Ramos (cell line): ENCODE data around the gene GNAT2.

Experiments
- in situ Hi-C: fragments of 300-500 bp; cut with MboI; formaldehyde crosslinking; loops from one replicate; pipeline ENCODE4 v1.14.3; 2022; ENCODE audit warnings: low sequenced_read_pairs; ENCODE audit not compliant: unreplicated experiment

The GNAT2 gene

DNA sequence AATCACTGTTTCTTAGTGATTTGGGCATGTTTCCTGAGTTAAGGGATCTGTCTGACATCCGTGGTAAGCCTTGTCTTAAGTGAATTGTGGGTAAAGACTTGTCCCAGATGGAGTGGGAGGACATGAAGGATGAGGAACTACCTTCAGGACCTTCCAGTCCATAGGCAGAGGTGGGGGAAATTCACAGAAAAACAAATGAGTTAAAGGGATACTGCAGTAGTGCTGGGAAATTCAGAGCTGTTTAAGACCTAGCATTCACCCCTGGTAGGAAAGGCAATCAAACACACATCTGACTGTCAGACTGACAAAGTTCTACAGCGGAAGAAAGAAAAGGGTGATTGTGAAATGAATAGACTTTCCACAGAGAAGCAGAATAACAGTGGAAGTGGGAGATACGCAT is 3.0 kb downstream of the GNAT2 start:
- in situ Hi-C loops: no loop called here

DNA sequence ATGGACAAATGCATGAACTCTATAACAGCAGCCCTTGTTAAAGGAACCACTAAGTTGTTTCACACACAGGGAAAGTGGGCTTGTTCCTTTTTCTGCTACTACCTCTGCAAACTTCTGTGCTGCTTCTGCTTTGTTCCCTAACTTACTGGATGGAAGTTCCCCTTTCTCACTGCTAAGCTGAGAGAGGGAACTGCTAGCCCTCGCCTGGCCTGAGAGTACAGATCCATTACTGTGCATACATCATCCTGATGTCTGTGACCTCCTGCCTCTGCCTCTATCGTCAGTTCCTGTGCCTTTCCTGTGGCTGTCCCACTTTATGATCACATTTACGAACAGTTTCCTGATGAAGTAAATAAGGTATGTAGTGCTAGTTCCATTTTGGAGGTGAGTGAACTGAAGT is 3.5 kb downstream of the GNAT2 start:
- in situ Hi-C loops: no loop called here

DNA sequence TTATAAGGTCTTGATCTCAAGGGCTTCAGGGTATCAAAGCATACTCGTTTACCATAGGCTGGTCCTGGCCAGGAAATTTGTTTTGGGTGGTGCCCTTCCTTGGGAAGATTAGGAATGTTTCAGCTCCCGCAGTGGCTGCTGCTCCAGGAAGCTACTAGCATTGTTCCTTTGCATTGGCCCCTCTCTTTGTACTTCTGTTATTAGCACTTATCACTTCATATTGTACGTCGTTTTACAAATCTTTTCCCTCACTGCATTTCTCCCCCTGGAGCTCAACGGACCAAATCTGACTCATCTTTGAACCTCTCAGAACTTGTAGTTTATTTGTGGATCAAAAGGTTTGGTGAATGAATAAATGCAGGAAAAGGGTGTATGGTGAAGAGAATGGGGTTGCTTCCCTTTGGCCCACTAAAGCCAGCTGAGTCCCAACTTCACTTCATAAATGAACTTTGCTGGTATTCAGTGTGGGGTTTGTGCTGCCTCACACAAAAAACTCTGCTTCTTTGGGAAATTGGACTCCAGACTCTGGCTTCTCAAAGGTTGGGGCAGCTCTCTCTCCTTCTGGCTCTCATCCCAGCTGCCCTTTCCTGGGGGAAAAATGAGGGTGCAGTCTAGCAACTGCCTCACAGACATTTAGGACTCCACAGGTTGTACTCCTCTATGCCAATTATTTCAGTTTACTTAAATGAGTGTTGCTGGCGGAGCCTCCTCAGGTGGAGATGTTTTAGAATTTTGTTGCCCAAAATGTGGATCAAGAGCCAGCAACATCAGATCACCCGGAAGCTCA is 5.9 kb downstream of the GNAT2 start:
- in situ Hi-C loops: no loop called here

DNA sequence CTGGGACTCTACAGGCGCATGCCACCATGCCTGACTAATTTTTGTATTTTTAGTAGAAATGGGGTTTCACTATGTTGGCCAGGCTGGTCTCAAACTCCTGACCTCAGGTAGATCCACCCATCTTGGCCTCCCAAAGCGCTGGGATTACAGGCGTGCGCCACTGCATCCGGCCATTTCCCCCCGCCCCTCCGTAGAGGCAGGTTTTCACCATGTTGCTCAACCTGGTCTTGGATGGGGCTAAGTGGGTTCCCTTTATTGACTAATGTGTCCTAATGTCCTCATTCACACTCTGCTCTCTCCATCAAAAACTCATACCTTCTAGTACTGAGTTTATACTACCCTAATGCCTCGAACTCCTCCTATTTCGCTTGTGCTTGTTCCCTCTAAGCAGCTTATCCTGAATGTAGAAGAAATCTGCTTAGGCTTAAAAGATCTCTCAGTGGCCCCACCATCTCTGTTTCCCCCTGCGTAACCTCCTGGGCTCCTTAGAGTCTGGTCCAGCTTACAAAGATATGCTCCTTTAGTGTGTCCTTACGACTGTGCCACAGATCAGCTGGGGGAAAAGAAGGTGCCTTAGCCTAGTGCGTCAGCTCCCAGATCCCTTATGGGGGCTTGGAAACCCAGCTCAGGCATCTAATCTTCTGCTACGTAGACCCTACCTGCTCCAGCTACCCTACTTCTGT is 8.0 kb downstream of the GNAT2 start:
- in situ Hi-C loops: no loop called here

DNA sequence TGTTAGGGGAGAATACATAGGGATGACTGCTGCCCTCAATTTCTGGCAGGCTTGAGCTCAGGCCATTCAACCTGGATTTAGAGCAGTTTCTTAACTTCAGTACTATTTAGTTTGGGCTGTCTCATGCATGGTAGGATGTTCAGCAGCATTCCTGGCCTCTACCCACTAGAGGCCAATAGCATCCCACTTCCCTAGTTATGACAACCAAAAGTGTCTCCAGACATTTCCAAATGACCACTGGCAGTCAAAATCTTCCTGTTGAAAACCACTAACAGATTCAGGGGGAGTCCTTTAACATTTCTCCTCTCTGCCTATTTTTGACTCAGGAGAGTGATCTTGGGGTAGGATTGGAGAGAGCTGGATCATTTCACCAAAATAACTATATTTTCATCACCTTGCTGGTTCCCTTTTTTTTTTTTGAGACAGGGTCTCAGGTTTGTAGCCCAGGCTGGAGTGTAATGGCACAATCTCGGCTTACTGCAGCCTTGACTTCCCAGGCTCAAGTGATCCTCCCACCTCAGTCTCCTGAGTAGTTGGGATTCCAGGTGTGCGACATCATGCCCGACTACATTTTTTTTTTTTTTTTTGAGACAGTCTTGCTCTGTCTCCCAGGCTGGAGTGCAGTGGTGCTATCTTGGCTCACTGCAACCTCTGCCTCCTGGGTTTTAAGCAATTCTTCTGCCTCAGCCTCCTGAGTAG is 8.7 kb downstream of the GNAT2 start:
- in situ Hi-C loops: no loop called here

DNA sequence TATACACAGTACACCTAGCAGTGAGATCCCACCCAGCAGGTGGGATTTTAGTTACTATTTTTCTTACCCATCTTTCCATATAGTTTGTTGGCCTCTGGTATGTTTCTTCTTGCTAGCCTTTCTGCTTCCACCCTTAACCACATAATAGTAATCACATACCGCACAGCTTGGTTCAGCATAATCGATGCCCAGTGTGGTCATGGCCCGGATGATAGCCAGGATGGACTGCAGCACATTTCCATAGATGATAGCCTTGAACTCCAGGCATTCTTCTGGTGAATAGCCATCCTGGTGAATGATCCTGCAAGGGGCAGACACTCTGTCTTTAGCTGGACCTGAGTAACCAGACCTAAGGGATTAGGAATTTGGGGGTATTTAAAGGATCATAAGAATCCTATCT is 9.5 kb downstream of the GNAT2 start:
- in situ Hi-C loops: no loop called here

DNA sequence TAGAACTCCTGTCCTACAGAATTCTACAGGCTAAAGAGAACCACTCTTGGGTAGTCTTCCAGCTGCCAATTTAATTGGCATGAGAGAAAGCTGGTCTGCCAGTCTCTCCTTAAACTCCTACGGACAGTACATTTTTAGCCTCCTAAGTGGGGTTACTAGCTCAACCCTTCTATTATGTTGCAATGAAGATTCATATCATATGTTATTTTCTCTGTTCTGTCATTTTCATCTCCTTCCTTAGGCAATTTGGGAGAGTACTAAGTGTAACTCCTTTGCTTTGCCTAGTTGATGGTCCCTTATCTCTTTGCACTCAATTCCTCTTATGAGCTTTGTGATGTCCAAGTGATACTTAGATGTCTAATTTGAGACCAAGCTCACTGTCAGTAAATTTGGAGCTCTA is 14.0 kb downstream of the GNAT2 start:
- in situ Hi-C loops: no loop called here

DNA sequence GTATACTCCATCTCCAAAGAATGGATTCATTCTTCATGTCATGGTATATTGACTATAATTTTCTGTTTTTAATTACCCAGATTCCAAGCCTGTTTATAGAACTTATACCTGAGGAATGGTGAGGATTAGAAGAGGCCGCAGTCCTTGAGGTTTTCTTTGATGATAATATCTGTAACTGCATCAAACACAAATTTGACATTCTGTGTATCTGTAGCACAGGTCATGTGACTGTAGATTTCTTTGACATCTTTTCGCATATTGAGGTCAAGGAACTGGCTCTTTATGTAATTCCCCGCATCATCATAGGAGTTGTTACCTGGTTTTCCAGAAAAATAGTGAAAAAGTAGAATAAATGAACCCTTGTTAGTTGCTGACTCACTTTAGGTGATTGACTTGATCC is 16.2 kb downstream of the GNAT2 start:
- in situ Hi-C loops: no loop called here

DNA sequence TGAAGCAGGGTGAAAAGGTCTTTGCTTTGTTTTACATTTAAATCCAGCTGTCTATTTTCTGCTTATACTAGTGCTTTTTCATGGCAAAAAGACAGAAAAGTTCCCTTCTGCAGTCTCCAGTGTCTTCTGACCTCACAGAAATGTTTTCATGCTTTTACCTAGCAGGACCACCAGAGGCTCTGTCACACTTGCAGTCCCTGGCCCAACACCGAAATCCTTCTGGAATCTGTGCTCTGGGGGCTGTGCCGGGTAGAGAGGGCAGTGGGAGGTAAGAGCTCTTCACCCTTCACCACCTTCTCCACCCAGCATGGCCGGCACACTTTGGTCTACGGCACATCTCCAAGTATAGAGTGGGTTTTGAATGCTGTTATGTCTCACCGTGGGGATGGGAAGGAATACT is 20.8 kb downstream of the GNAT2 start:
- in situ Hi-C loops: no loop called here

DNA sequence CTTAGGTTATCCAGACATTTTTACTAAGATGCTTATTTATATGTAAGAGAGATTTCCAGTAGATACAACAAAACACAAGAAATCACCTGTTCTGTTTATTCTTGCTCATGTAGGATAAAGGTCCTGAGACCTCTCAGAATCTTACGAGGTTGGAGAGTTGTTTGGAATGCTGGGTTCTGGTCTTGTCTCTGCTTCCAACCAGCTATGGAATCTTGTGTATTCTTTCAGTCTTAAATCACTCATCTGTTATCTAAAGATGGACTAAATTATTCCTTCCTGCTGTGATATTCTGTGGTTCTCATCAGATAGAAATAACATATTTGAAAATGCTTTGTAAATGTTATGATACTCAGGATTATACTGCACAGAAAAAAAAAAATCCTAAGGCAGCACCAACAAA is 21.3 kb downstream of the GNAT2 start:
- in situ Hi-C loops: no loop called here

DNA sequence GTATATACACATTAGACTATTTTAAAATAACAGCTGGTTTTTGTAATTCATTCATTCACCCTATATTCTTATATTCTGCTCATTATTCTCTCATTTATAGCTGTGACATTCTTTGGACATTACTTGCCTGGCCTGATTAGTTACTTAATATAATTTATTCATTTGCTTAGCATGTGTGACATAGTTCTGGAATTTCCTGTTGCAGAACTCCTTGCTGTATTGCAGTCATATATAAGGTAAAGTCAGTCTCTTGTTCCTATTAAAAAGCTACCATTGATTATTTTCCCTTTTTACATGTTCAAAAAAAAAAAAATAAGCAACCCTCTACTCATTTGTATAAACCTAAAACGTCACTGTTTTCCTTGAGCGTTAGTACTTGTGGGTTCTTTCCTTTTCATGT is 23.9 kb downstream of the GNAT2 start:
- in situ Hi-C loops: no loop called here

DNA sequence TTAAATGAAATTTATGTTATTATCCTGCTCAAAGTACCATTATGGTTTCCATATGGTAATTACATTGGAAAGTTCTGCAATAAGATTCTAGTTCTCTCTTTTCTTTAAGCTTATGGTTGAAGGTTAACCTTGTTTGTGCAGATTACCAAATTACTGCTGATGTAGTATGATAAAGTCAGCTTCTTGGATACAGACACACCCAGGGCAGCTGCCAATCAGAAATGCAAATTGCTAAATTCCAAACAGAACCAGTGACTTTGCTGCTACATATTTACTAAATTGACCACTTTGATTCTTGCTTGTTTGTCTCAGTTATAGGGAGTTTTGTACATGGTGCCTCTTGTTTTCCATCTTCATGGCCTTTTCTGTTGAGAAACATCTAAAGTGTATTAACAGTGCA is 26.5 kb downstream of the GNAT2 start:
- in situ Hi-C loops: no loop called here

DNA sequence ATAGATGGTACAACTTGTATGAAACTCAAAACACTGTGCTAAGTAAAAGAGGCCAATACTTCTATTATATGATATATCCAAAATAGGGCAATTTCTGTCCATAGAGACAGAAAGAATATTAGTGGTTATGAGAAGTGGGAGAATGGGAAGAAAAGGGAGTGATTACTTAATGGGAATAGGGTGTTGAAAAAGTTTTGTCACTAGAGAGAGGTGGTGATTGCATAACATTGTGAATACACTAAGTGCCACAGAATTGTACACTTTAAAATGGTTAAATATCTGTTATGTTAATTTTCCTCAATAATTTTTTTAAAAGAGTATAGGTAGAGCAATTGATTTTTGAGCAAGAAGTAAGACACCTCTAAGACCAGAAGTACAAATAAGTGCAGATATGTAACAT is 29.7 kb downstream of the GNAT2 start:
- in situ Hi-C loops: no loop called here

DNA sequence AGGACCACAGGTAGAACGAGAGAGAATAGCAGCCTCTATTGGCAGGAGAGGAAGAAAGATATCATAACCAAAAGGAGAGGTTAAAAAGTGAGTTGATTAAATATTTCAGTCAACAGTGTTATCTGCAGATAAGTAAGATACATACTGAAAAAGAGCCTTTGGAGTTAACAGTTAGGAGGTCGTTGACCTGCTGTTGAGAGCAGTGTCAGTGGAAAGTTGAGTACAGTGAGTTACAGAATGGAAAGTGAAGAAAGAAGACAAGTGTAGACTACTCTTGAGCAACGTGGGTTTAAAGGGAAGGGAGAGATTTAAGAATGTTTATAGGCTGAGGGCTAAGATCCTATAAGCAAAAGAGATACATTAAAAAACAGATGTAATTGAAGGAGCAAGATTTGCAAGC is 30.2 kb downstream of the GNAT2 start:
- in situ Hi-C loops: no loop called here

DNA sequence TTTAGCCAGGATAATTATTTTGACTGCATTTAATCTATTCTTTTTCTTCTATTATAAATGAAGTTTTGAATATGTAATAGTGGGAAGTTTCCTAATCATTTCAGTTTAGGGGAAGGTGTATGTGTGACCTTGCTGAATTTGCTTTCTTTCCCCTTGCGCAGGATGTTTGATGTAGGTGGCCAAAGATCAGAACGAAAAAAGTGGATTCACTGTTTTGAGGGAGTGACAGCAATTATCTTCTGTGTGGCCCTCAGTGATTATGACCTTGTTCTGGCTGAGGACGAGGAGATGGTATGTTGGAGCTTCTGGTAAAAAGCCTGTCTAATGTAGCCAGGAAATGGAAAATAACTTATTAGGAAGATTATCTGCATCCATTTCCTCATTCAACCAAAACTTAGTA is 33.4 kb downstream of the GNAT2 start:
- in situ Hi-C loops: no loop called here

DNA sequence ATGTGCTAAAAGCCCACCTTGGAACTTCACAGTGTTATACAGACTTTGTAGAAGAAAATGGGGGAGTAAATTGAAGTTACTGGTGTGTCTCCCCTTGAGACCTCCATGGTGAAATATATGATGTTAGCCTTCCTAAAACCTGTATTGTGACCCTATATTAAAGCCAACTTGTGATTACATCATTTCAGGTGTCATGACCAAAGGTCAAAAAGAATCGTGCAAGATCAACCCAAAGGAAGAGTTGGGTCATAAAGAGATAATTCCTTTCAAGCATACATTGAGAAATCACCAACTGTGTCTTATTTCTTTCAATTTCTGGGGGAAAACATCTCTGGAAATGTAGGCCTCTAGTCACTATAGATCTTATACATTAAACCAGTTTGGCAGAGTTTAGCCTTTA is 34.6 kb downstream of the GNAT2 start:
- in situ Hi-C loops: no loop called here

DNA sequence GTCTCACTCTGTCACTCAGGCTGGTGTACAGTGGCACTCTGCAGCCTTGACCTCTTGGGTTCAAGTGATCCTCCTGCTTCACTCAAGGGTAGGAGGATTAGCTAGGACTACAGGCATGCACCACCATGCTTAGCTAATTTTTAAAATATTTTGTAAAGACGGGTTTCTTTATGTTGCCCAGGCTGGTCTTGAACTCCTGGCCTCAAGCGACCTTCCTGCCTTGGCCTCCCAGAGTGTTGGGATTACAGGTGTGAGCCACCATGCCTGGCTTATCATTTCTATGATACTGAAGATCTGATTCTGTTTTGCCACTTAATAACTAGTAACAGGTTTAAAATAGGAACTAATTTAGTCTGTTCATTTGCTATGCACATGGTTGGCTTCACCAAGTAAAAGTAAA is 37.4 kb downstream of the GNAT2 start:
- in situ Hi-C loops: no loop called here

DNA sequence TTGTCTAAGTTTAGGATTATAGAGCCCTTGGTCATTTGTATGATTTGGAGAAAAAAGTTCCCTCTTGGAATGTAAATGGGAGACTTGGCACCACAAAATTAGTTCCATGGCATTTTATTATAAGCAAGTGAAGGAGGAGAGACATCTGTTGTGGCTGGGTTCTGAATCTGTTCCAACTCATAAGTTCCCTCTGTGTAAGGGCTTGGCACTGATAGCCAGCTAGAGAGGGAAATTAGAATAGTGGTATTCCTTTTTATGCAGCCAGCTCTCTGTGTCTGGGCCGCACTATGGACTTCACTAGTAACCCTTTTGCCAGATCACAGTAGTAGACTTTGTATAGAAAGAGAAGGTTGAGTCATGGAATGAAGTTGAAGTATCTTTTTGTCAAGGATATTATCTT is 39.9 kb downstream of the GNAT2 start:
- in situ Hi-C loops: no loop called here

DNA sequence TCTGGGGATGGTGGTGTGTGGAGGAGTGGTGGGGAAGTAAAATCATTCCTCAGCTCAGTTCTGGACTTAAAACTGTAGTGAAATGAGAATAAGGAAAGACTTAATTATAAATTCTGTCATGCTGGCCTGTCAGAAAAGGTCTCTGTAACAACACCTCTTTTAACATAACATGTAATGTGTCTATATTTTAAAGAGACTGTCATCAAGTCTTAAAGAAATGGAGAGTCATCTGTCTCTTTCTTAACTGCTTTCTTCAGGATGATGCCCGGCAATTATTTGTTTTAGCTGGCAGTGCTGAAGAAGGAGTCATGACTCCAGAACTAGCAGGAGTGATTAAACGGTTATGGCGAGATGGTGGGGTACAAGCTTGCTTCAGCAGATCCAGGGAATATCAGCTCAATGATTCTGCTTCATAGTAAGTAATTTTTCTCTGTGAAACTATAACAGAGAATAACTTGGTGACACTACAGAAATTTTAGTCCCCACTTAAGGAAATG is 40.4 kb downstream of the GNAT2 start:
- in situ Hi-C loops: no loop called here

DNA sequence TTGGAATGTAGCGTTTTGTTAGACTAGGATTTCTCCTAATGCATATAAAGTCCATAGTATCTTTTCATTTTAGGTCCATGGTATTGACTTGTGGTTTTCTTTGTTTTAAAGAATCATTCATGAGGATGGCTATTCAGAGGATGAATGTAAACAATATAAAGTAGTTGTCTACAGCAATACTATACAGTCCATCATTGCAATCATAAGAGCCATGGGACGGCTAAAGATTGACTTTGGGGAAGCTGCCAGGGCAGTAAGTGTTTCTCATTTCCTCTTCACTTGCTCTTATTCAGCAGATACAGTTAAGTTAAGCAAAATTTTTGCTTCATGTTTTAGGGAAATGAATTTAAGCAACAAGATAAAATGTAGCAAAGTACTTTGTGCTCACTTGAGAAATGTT is 45.6 kb downstream of the GNAT2 start:
- in situ Hi-C loops: no loop called here

DNA sequence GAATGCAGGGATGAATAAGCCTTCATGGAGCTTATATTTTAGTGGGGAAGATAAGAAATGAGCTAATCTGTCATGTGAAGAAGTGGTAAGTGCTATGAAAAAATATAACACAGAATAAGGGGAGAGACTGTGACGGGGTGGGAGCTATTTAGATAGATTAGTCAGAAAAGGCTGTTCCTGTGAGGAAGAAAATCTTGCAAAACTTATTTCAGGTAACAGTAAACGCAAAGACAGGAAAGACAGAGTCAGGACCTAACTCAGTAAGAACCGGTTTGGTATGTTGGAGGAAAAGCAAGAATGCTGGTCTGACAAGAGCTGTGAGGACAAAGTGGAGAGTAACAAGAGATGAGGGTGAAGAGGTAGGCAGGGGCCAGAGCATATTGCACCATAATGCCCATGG is 49.0 kb downstream of the GNAT2 start:
- in situ Hi-C loops: no loop called here
